Stimulated activated CD8-positive, alpha-beta memory T cell treated with anti-CD3 and anti-CD28 coated beads, Interleukin-12 subunit alpha, Interleukin-12 subunit beta, amount 100 ng/mL, for 24 hours (primary cell): ENCODE measurements around the gene PRTG.

ENCODE experiments used
- DNase-seq: peaks from one replicate; pipeline ENCODE4 v3.0.0-alpha.2; 2020; ENCODE audit errors: extremely low read depth

Gene PRTG

GRCh38 chr15:55564347-55565145 is 178.4 kb downstream of the PRTG start:
- no peak for DNase-seq

- no peak for DNase-seq
Observed at GRCh38 chr15:55562601-55563000, 180.4 kb downstream of the PRTG start.
